Right lobe of liver (tissue), 6 donors: ENCODE measurements around the gene BRIP1. TPM values are rescaled to one million over a fixed set of nuclear protein-coding genes. Genes with fewer than 3 reads are reported as not detected.

ENCODE experiments used
- ATAC-seq, 4 donors: fragments of 200-7000 bp; cut with Tn5 transposase; one replicate each; pipeline ENCODE4 v1.9.1; 2020; ENCODE audit warnings: mild to moderate bottlenecking in 4 of 4, moderate library complexity in 4 of 4
- DNase-seq, 3 donors: peaks; one replicate each; pipeline ENCODE4 v3.0.0-alpha.2; 2020
- H3K27ac ChIP-seq, 3 donors: fragments of 200-600 bp; one replicate each; pipeline ENCODE4 v1.8.0; 2022
- H3K27me3 ChIP-seq, 2 donors: fragments of 200-600 bp; one replicate each; pipeline ENCODE4 v1.8.0; 2022
- H3K36me3 ChIP-seq, 4 donors: fragments of 200-600 bp; sonication (generic) in 1 of 4; one replicate each; pipeline versions ENCODE4 v1.5.1 to v1.8.0; 2017 to 2022; ENCODE audit warnings: control low read depth in 1 of 4
- H3K4me1 ChIP-seq, 4 donors: fragments of 200-600 bp; sonication (generic) in 1 of 4; one replicate each; pipeline versions ENCODE4 v1.5.1 to v1.8.0; 2017 to 2022; ENCODE audit warnings: control low read depth in 1 of 4
- H3K4me3 ChIP-seq, 3 donors: fragments of 200-600 bp; one replicate each; pipeline ENCODE4 v1.8.0; 2022
- H3K9me3 ChIP-seq, 4 donors: fragments of 200-600 bp; sonication (generic) in 1 of 4; one replicate each; pipeline versions ENCODE4 v1.5.1 to v1.8.0; 2017 to 2022; ENCODE audit warnings: control low read depth in 1 of 4
- POLR2A ChIP-seq: fragments of 450-650 bp; IDR thresholded peaks from one replicate; pipeline ENCODE4 v1.6.1; 2017; ENCODE audit warnings: antibody characterized with exemption, mild to moderate bottlenecking
- WGBS: methylation state at CpG from one replicate; pipeline ENCODE4 v1.1.6; 2018; ENCODE audit warnings: low coverage, low lambda C conversion rate; ENCODE audit not compliant: insufficient coverage; ENCODE audit errors: missing lambda C conversion rate; 5-methylcytosine and 5-hydroxymethylcytosine counted together
- intact Hi-C, 2 donors: fragments of 100-400 bp; cut with DNase I; formaldehyde crosslinking; loops; one replicate each; pipeline versions ENCODE4 v1.11.2 to v1.14.1; 2022
- small RNA-seq, 2 experiments: library from RNA; depleted of rRNA; stranded (forward); fragments of <200 nt; gene quantifications; one replicate each; pipeline ENCODE3, GENCODE V24; 2016
- total RNA-seq, 6 experiments: library from RNA; depleted of rRNA in 2 of 6; stranded (reverse); fragments of >200 nt in 2 of 6; fragmentation: NEBNext Ultra II Directional in 3 of 6; extraction: Animal tissue kit (Norgen Biotek cat#: 25700) in 3 of 6; gene quantifications; one replicate each; pipeline versions ENCODE4 v1.1.0 to v1.2.4, GENCODE V29; 2016 to 2023
- TF ChIP-seq, protein P1 (sequence below), 4 donors: fragments of 200-600 bp in 3 of 4; fragments of 450-650 bp in 1 of 4; IDR thresholded peaks; one replicate each; pipeline versions ENCODE4 v1.5.1 to v1.8.0; 2016 to 2022; ENCODE audit warnings: antibody characterized with exemption in 4 of 4, mild to moderate bottlenecking in 2 of 4
- donor health status: DM: no; HTN: yes; CAD: no.
- donor health status: DM: no; HTN: no; CAD: no.
- donor health status: DM: no; HTN: no; CAD: no.
- donor health status: DM: no; HTN: yes; CAD: no.
- donor health status: DM: no; HTN: yes; CAD: no.

The BRIP1 gene
- total RNA-seq, 6 experiments from 2014 or later: 1.0 to 1.6 (median 1.1) TPM

- Histone ChIP-seq H3K9me3 (no peaks in the 10 kb centered on the region), H3K36me3 (no peaks in the 10 kb centered on the region), H3K4me3 (no peak overlapping the region), H3K27me3 (no peaks in the 10 kb centered on the region), H3K27ac (no peak overlapping the region), H3K4me1 (no peaks in the 10 kb centered on the region)
- intact Hi-C loops: no loop called here
- DNase-seq: no peak
- no peak for TF ChIP-seq POLR2A
- TF ChIP-seq, protein P1, sequence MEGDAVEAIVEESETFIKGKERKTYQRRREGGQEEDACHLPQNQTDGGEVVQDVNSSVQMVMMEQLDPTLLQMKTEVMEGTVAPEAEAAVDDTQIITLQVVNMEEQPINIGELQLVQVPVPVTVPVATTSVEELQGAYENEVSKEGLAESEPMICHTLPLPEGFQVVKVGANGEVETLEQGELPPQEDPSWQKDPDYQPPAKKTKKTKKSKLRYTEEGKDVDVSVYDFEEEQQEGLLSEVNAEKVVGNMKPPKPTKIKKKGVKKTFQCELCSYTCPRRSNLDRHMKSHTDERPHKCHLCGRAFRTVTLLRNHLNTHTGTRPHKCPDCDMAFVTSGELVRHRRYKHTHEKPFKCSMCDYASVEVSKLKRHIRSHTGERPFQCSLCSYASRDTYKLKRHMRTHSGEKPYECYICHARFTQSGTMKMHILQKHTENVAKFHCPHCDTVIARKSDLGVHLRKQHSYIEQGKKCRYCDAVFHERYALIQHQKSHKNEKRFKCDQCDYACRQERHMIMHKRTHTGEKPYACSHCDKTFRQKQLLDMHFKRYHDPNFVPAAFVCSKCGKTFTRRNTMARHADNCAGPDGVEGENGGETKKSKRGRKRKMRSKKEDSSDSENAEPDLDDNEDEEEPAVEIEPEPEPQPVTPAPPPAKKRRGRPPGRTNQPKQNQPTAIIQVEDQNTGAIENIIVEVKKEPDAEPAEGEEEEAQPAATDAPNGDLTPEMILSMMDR (IDR thresholded peaks at IDR 0.05): no peak
- no peak for ATAC-seq
- WGBS: 92% methylated on average over 1 of the region's 1 CpG
Observed at GRCh38 chr17:61631800-61632199, 231.5 kb downstream of the BRIP1 start.

Small RNA genes within 50 kb of the gene (small RNA-seq; reads per million reads assigned to genes)
- gene RF00019: 0 reads per million in 2 experiments

Other genes with a start within 250 kb of the BRIP1 start
- 1 to 10 TPM; 4.2 to 6.5 (median 4.9) TPM for gene INTS2, start 64.5 kb upstream of the BRIP1 start, total RNA-seq
- gene MED13, start 201.8 kb upstream of the BRIP1 start, total RNA-seq: 10 to 100 TPM; 22.9 to 36.3 (median 32.5) TPM